ENCODE results near the gene OTUD7B.
"Not testable (repeated sequence)": the region's sequence is repeated elsewhere in the genome, so short reads cannot be mapped to it uniquely, and the experiment has no call there.

Gene OTUD7B

DNA sequence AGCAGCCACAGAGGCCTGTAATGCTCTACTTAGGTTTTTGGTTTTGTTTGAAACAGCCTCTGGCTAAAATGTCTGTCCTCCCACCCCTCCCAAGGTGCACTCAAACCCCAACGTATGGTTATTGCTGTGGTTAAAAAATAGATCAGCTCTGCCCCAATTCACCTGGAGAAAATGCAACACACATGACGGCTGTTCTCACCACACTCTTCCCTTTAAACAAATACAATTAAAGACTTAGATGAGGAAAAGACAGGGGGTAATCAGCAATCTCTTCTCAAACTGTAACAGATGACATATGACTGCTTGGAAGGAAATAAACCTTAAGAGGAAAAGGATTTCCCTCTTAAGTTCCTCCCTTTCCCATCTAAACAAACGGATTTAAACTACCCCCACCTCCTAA lies 67.6 kb downstream of the OTUD7B start:
- DNase-seq = no peak

GRCh38 chr1:149942207-149942606 lies 68.3 kb downstream of the OTUD7B start:
- no peak for DNase-seq

DNA sequence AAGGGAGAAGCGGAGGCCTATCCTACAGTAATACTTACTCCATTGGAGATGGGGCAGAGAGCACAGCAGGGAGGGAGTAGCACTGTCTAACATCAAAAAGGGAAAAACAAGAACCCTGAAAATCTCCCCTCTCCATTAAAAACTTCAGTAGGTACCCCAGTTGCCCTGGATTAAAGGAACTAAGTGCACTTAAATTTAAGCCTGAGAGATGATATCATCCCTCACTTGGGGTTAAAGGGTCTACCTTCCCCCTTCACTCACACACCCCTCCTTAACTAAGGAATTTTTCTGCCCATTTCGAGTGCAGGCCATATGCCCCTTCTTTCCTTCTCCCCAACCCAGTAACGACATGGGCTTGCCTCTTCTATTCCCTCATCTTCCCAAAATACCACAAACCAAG lies 70.1 kb downstream of the OTUD7B start:
- no peak for DNase-seq

DNA sequence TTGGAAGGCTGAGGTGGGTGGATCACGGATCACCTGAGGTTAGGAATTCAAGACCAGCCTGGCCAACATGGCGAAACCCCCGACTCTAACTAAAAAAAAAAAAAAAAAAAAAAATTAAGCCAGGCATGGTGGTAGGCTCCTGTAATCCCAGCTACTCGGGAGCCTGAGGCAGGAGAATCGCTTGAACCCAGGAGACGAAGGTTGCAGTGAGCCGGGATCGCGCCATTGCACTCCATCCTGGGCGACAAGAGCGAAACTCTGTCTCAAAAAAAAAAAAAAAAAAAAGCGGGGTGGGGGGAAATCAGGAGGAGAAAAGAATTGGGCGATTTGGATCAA lies 71.9 kb downstream of the OTUD7B start:
- not testable (repeated sequence) for DNase-seq

- DNase-seq = no peak
Observed at GRCh38 chr1:149937759-149938158, 72.8 kb downstream of the OTUD7B start.

DNA sequence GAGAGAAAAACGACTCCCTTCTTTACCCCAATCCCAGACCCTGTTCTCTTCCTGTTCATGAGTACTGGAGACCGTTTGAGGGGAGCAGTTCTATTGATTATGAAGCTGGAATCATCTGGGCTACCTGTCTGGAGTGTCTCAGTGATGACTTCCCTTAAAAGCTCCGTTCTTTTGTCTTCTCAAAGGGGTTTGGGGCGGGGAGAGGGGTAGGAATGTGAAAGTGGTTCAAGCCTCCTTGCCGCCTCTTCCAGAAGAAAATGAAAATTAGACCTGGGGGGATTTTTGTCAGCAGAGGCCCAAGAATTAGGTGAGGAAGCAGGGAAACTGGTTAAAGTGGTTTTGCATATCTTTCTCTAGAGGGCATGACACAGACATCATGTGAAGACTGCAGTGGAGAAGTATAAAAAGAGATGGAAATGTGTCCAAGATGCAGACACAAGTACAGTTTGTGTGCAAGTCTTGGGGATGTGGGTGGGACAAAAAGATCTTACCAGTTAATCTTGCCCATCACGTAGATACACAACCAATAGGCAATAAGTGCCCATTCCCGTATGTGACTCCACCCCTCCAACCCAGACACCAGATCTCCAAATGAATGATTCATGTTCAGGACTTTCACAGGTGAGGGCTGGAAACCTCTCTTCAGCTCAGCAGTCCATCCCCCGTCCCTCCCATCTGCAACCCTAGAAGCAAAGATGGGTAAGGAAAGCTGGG lies 73.4 kb downstream of the OTUD7B start:
- DNase-seq = no peak

DNA sequence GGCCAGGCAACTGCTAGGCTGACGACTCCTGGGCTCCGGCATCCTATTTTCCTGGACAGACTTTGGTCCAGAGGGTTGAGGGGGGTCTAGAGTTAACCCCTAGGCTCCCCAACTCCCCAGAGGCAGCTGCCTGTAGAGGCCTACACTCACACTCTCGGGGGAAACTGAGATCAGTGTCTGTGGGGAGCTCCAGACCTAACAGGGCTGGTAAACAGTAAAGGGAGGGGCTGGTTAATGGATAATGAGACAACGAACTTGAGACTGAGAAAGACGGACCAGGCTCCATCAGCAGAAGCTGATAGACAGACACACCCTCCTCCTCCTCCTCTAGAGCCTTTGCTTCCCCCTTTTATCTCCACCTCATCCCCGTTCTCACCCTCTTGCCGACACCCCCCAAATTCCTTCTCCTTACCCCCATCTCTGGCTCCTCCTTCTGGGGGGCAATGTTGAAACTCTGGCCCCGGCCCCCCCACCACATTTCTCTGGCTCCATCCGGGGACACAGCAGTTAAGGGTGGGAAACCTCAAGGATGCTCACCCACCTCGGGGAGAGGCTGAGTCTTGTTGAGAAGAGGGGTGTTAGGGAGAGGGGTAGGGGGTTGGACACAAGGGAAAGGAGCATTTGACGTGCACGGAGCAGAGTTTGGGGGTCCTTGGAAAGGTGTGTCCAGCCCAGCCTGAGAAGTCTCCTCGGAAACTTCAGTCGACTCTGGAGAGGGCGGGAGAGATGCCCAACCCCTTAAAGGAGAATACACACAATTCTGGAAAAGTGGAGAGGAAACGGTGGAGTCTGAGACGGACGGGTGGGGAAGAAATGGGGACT lies 74.1 kb downstream of the OTUD7B start, which contains the start of gene MTMR11:
Gene MTMR11, minus strand, starts transcription at position 710 of the 822 bp plus-strand sequence. Its CDS starts 232 bp downstream, at position 478.
- DNase-seq = no peak

DNA sequence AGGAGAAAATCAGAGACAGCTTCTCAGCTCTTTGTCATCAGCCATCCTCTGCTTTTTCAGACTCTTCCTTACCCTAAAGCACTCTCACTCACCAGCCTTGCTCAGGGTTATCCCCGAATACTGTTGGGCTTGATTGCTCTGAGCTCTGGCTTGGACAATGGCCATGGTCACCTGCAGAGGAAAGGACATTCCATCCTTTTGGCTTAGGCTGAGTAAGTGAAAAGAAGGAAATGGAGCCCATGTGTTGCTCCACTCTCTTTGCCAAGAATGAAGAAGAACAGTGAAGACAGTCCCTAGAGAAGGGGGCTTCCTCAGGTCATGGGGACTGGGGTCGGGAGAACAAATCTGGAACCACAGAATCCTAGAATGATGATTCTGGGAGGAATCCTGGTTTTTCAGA lies 76.2 kb downstream of the OTUD7B start:
- no peak for DNase-seq

DNA sequence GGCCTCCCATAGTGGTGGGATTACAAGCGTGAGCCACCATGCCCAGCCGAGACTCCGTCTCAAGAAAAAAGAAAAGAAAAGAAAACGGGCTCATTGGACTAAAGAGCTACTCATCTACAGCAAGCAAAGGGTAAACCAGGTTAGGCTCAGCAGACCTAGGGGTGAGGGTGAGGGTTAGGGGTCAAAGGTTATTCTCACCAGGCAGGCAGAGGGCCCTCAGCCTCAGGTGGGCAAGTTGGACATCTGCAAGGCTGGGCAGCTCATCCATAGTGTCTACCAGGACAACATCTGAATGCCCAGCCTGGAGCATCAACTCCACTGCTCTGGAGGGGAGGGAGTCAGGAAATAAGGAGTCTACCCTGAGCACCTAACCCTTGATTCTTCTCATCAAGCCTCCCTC lies 77.3 kb downstream of the OTUD7B start:
- no peak for DNase-seq

- DNase-seq = no peak
Observed at GRCh38 chr1:149932474-149932873, 78.1 kb downstream of the OTUD7B start.

- no peak for DNase-seq
Observed at GRCh38 chr1:149931212-149931790, 79.2 kb downstream of the OTUD7B start.

- no peak for DNase-seq
Observed at GRCh38 chr1:149929856-149930255, 80.7 kb downstream of the OTUD7B start.

DNA sequence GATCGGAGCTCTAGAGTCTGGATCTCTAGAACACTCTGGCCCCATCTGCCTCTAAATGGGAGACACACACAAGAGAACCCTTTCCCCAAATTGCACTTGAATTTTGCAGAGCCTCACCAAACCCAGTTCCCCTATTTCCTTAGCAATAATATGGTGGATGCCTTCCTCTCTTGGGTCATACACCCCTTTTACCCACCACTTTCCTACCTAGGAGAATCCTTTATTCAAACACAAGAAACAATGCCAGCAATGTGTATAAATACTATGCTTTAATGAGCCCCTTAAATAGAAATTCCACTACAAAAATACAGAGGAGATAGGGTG lies 82.2 kb downstream of the OTUD7B start:
- no peak for DNase-seq

DNA sequence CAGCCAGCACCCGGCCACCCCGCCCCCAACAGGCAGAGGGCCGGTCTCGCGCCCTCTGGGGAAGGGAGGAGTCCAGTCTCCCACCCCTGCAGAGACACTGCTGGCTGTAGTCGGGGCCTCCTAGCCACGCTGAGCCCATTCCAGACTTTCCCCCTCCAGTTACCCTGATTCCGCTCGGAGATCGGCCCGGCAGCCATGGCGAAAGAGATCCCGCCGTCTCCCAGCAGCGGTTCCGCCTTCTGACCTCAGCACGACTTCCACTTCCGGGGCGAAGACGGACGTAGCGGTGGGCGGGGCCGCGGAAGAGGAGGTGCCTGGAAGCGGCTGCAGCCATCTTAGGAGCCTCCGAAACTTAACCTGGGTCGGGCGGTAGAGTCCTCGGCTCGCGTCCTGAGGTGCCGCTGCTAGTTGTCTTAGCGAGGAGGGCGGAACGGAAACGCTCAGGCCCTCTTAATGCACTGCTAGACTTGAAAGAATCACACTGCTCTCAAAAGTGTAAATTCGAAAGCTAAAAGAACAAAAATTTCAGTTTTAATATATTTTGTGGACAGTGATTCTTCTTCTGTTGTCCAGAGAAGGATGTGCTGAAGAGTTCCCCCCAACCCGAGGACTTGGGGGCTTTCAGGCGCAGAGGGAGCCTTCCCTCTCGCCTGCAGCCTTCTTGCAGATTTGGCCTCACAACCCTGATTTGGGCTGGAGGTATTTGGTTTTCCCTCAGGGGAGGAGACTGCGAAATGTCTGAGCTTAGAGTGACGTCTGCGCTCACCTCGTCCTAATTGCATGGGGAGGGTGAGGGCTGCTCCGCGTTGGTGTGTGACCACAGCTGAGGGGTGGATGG lies 82.7 kb downstream of the OTUD7B start, which contains the start of gene SF3B4:
Gene SF3B4, minus strand, starts transcription at position 241 of the 838 bp plus-strand sequence. Its CDS starts 44 bp downstream, at position 197.
- peak; percentile 77 for DNase-seq

GRCh38 chr1:149927056-149927562 lies 83.4 kb downstream of the OTUD7B start:
- no peak for DNase-seq

DNA sequence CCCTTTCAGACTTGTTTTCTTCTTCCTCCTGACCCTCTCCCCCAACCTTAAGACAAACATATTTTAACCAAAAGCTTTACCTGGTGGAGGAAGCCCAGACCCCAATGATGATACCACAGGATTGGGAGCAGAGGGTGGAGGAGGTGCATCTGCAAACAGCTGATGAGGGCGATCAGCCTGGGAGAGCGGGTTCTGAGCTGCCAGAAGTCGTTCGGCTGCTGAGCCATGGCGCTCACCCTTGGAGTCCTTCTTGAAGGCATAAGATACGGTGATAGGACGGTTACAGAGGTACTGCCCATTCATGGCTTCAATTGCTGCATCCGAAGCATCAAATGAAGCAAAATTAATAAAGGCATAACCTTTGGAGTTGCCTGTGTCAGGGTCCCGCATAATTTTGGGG lies 84.2 kb downstream of the OTUD7B start:
- DNase-seq = no peak

DNA sequence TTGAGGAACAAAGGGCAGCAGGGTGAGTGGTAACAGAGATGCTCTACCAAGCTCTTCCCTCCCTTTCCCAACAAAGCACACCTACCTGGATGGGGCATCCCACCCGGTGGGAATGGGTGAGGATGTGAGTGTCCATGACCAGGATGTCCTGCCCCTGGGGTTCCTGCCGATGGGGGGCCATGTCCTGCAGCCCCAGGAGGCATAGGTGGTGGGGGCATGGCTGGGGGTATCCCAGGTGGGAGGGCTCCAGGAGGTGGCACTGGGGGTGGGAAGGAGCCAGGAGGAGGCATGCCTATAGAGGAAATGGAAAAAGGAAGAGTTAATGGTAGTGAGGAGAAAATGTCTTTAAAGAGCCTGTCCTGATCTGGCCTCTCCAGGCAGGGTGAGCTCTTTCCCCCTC lies 84.8 kb downstream of the OTUD7B start:
- DNase-seq = no peak

DNA sequence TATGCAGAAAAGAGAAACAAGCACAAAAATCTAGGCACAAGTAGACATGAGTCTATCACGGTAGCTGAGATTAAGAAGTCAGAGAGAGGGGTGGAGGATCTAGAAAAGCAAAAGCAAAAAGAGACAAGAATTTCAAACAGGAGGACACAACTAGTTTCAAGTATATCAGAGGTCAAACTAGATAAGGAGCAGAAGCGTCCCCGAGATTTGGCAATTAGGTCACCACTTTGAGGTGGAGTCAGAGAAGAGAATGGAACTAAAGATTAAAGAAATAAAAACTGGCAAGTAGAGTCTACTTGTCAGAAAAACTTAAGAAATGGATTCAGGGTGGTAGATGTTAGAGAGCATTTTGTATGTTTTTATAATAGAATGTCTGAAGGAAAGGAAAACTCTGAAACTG lies 85.2 kb downstream of the OTUD7B start:
- no peak for DNase-seq

DNA sequence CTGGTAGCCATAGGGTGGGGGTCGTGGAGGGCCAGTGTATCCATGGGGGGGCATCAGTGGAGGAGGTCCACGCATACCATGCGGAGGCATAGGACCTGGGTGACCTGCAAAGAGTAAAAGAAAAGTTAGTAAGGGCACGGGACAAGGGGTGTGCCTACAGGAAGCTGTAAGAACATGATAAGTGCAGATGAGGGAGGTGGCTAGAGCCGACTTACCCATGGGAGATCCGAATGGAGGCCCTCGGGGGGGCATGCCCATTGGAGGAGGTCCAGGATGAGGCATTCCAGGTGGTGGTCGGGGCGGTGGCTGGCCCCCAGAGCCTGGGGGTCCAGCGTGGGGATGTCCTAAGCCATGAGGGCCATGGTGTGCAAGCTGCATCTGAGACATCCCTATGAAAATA lies 86.9 kb downstream of the OTUD7B start:
- no peak for DNase-seq

DNA sequence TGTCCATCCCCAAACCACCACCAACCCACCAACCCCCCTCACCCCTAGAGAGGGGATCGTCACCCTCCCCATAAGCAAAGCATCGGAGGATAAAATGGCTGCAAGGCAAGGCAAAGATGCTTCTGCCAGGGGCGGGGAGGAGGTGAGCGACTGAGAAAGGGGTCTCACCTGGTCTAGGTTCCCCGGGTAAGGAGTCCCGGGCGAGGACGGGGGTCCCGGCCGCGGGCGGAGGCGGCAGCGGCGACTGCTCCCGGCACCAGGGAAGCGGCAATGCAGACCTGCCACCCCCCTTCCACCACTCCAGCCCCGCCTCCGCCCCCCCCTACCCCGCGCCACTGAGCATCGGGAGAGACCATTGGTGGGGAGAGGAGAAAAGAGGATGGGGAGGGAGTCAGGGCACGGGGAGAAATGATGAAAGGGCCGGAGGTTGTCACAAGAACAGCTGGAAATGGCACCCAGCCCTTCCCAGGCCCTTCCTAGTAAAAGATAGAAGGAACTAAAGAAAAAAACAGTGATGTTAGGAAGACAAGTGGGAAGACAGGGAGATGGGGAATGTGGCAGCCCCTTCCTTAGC lies 92.9 kb downstream of the OTUD7B start, which contains the start of gene SV2A:
Gene SV2A, minus strand, starts transcription at position 274 of the 574 bp plus-strand sequence. CDS start 4,004 bp downstream, outside the sequence.
- DNase-seq = no peak

DNA sequence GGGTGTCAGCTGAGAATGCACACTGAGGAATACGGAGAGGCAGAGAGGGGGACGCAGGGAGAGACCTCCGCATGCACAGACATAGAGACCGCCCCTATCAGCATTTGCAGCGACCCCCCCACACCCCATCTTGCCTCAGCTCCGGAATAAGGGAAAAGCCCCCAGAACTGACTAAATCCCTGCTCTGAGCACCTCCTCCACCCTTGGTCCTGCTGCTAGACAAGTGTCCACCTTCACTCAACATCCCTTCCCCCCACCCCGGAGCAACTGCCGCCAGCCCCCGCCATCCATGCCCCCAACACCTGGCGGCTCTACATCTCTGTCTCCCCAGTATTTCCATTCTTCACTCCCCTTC lies 93.7 kb downstream of the OTUD7B start:
- no peak for DNase-seq

- no peak for DNase-seq
Observed at GRCh38 chr1:149916193-149916897, 94.2 kb downstream of the OTUD7B start.
